WTC11 (cell line): ENCODE measurements around the gene CD247.

ENCODE experiments used
- ARID4B ChIP-seq: sonication (generic); formaldehyde crosslinking; IDR thresholded peaks from 2 replicates; pipeline ENCODE4 v1.8.0; 2023; ENCODE audit warnings: missing genetic modification reagents, mild to moderate bottlenecking, borderline replicate concordance
- ATF1 ChIP-seq: sonication (generic); formaldehyde crosslinking; IDR thresholded peaks from 2 replicates; pipeline ENCODE4 v1.8.1; 2023; ENCODE audit warnings: mild to moderate bottlenecking, moderate library complexity, missing genetic modification reagents
- ATF3 ChIP-seq: sonication (generic); formaldehyde crosslinking; conservative IDR thresholded peaks from 2 replicates; pipeline ENCODE4 v1.8.1; 2022; ENCODE audit warnings: mild to moderate bottlenecking, missing genetic modification reagents
- CBFB ChIP-seq: sonication (generic); formaldehyde crosslinking; IDR thresholded peaks from 2 replicates; pipeline ENCODE4 v1.8.1; 2022; ENCODE audit warnings: mild to moderate bottlenecking, low read depth, missing genetic modification reagents
- CREB1 ChIP-seq: sonication (generic); formaldehyde crosslinking; IDR thresholded peaks from 2 replicates; pipeline ENCODE4 v1.8.0; 2023; ENCODE audit warnings: mild to moderate bottlenecking, missing genetic modification reagents
- CTCF ChIP-seq: fragments of 200-600 bp; IDR thresholded peaks from 2 replicates; pipeline ENCODE4 v1.8.0; 2022; ENCODE audit warnings: antibody characterized with exemption
- GRHL2 ChIP-seq: fragments of 250-450 bp; sonication (Bioruptor Pico); IDR thresholded peaks from 2 replicates; pipeline ENCODE4 v1.8.0; 2022; ENCODE audit warnings: mild to moderate bottlenecking, moderate library complexity; ENCODE audit not compliant: insufficient replicate concordance, severe bottlenecking
- MXD4 ChIP-seq: fragments of 250-450 bp; sonication (Bioruptor Pico); IDR thresholded peaks from 2 replicates; pipeline ENCODE4 v1.8.0; 2021; ENCODE audit warnings: mild to moderate bottlenecking, moderate library complexity, borderline replicate concordance
- RORB ChIP-seq: fragments of 250-450 bp; sonication (Bioruptor Pico); IDR thresholded peaks from 2 replicates; pipeline ENCODE4 v1.9.0; 2021; ENCODE audit warnings: mild to moderate bottlenecking
- SP1 ChIP-seq: sonication (generic); formaldehyde crosslinking; conservative IDR thresholded peaks from 2 replicates; pipeline ENCODE4 v1.8.1; 2022; ENCODE audit warnings: missing genetic modification reagents
- USF2 ChIP-seq: sonication (generic); formaldehyde crosslinking; IDR thresholded peaks from 2 replicates; pipeline ENCODE4 v1.8.1; 2023; ENCODE audit warnings: mild to moderate bottlenecking, missing genetic modification reagents, moderate library complexity

- TF ChIP-seq ARID4B (CRISPR knock-in tag) (no peak), CTCF (no peak), CREB1 (CRISPR knock-in tag) (no peak), ATF3 (CRISPR knock-in tag) (no peak), RORB (CRISPR knock-in tag) (no peak), USF2 (CRISPR knock-in tag) (no peak), CBFB (CRISPR knock-in tag) (no peak), ATF1 (CRISPR knock-in tag) (no peak), MXD4 (no peak), SP1 (CRISPR knock-in tag) (no peak), GRHL2 (CRISPR knock-in tag) (no peak)
These were observed 77.6 kb downstream of the CD247 start for GRCh38 chr1:167440776-167441175.
